SK-N-SH (cell line): ENCODE measurements around the gene OR2H1.
"Not testable (repeated sequence)": the region's sequence is repeated elsewhere in the genome, so short reads cannot be mapped to it uniquely, and the experiment has no call there.

ENCODE experiments used
- CTCF ChIP-seq: fragments of 200-600 bp; sonication (generic); IDR thresholded peaks from 2 replicates; pipeline ENCODE4 v1.6.1; 2017; ENCODE audit warnings: antibody characterized with exemption, mild to moderate bottlenecking, moderate library complexity
- GABPA ChIP-seq: IDR thresholded peaks from 2 replicates; pipeline ENCODE4 v1.4.0; 2012; ENCODE audit warnings: low read depth, mild to moderate bottlenecking
- USF1 ChIP-seq: IDR thresholded peaks from 2 replicates; pipeline ENCODE4 v1.4.0; 2012; ENCODE audit warnings: low read depth, borderline replicate concordance

- TF ChIP-seq CTCF, GABPA, USF1: not testable (repeated sequence)
Measured at GRCh38 chr6:29444031-29444430, 12.9 kb upstream of the OR2H1 start.
